Inflammatory macrophage (primary cell): ENCODE results near the gene SLC4A1AP.
"Not testable (repeated sequence)": the region's sequence is repeated elsewhere in the genome, so short reads cannot be mapped to it uniquely, and the experiment has no call there.

ENCODE experiments used
- DNase-seq, 2 donors: peaks; one replicate each; pipeline ENCODE4 v3.0.0-alpha.2; 2020 to 2022
- total RNA-seq, 18 experiments: gene quantifications; one replicate each; lab custom pipeline; 2026; ENCODE audit warnings: mixed read lengths in 6 of 18, inconsistent platforms in 2 of 18; lab: John Stamatoyannopoulos, UW

SLC4A1AP gene
- 19.8 to 74.3 (median 51.1) reads per million in 18 experiments for total RNA-seq

DNA sequence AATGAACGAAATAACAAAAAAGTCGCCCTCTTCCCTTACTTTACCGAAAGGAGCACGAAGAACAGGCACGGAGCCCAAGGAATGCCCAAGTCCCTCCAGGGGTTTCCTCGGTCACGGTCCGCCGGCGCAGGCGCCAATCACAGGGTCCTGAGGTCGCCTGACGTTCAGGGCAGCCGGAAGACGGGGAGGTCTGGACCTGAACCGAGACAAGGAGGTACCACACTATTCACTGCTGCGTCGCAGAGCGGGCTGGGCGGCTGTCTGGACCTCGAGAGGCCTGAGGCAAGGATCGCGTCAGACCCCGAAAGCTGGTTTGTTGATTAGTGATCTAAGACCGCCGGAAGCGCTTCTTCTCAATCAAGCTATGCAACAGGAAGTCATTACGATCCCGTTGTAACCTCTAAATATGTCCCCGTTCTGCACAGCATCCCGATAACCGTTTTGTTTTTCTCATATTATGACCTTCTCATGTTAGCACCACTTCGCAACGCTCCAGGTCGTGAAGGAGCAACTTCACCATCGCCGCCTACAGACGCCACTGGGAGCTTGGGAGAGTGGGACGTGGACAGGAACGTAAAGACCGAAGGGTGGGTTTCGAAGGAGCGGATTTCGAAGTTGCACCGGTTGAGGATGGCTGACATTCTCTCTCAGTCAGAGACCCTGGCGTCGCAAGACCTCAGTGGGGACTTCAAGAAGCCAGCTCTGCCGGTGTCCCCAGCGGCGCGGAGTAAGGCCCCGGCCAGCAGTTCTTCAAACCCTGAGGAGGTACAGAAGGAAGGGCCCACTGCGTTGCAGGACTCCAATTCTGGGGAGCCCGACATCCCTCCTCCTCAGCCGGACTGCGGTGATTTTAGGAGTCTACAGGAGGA lies at the start of gene SLC4A1AP, which contains the start of gene SUPT7L:
SLC4A1AP (plus strand) TSS at position 605 of the 869 bp plus-strand sequence; CDS start at position 631, 26 bp downstream.
SUPT7L (minus strand) TSS at position 330 of the 869 bp plus-strand sequence. CDS start 1,422 bp downstream, outside the sequence.
- DNase-seq, result peak; percentile 65 to 75

GRCh38 chr2:27613985-27614384 lies 49.7 kb upstream of the SLC4A1AP start:
- DNase-seq, result no peak

- DNase-seq, result no peak
Measured at GRCh38 chr2:27615316-27615715, 48.4 kb upstream of the SLC4A1AP start.

DNA sequence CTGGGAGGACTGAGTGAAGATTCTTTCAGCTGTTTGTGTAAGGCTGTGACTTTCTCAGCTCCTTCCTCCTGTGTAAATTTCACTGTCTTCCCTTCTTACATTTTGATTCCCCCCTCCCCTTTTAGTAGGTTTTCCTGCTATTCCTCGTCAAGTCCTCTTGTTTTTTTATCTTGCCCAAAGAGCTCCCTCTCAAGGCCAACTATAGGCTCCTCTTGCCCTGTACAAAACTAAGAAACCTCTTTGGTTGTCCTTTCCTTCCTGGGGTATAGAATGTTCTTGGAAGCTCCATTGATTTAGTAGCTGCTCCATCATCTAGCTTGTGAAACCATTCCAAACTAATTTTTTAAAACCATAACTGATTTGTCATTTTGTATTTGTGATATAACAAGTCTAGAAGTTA lies 42.2 kb upstream of the SLC4A1AP start:
- DNase-seq, result no peak

- no peak for DNase-seq
Measured at GRCh38 chr2:27622921-27623384, 40.7 kb upstream of the SLC4A1AP start.

GRCh38 chr2:27624943-27625342 lies 38.7 kb upstream of the SLC4A1AP start:
- no peak for DNase-seq

GRCh38 chr2:27626323-27626722 lies 37.4 kb upstream of the SLC4A1AP start:
- not testable (repeated sequence) for DNase-seq

- peak; percentile 44 to 53 for DNase-seq
Measured at GRCh38 chr2:27626921-27627320, 36.8 kb upstream of the SLC4A1AP start.

- DNase-seq, result peak; percentile 48 to 52
Measured at GRCh38 chr2:27627963-27628766, 35.5 kb upstream of the SLC4A1AP start.

DNA sequence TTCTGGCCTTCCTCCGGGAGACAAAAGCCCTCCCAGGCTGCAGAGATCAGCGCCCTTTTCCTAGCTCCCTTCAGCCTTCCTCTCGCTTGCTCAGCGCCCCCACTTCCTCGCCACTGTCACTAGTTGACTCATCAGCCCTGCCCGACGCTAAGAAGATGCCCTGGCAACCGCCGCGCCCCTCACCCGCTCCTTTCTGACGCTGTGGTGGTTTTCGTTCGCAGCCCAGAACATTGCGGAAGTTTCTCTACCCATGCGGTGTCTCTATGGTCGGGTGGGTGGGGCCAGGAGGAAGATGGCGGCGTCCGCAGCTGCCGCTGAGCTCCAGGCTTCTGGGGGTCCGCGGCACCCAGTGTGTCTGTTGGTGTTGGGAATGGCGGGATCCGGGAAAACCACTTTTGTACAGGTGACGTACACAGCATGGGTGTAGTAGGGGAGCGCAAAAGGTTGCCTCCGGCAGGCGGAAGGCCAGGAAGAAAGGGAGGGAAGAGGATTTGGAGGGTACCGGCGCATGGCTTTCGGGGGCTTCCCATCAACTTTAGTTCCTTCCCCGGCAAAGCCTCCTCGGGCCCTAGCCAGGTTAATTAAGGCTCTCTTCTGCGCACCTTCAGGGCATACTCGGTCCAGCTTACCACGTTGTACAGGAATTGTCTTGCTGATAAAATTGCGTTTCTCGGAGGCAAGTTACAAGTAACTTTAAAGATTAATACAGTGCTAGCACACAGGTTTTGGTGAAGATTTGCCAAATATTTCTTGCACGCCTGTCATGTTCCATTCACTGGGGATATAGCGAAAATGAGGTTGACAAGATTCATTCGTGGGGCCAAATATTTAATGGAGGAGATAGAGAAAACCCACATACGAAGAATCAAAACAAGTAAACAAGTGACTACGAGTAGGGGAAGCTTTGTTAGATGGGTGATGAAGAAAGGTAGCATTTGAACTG lies 34.7 kb upstream of the SLC4A1AP start, which contains the start of the genes CCDC121 and GPN1:
CCDC121 (minus strand) TSS at position 246 of the 943 bp plus-strand sequence. CDS start 1,213 bp downstream, outside the sequence.
GPN1 (plus strand) TSS at position 284 of the 943 bp plus-strand sequence; CDS start at position 293, 9 bp downstream.
- DNase-seq, result peak; percentile 96

DNA sequence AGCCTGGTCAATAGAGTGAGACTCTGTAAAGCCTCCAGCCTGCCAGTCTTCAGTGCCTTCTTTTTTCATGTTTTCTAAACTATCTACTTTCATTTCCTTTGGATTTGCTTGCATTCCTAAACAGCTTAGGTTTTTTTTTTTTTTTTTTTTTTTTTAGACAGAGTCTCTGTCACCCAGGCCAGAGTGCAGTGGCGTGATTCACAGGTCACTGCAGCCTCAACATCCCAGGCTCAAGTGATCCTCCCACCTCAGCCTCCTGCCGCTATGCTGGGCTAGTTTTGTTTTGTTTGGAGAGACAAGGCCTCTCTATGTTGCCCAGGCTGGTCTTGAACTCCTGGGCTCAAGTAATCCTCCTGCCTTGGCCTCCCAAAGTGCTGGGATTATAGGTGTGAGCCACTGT lies 33.4 kb upstream of the SLC4A1AP start:
- not testable (repeated sequence) for DNase-seq

DNA sequence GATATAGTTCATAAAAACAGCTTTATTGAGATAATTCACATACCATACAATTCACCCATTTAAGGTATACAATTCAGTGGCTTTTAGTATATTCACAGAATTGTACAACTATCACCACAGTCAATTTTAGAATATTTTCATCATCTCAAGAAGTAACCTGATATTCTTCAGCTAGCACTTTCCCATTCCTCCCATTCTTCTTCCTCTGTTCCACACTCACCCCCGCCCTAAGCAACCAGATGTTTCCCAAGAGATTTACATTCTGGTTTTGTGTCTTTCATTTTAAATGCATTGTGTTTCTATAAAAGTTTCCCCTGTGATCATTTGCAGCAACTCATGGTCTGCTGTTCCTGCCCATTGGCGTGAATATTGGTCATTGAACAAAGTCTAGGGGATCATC lies 29.4 kb upstream of the SLC4A1AP start:
- DNase-seq, result no peak

- no peak for DNase-seq
Measured at GRCh38 chr2:27636766-27637165, 26.9 kb upstream of the SLC4A1AP start.

DNA sequence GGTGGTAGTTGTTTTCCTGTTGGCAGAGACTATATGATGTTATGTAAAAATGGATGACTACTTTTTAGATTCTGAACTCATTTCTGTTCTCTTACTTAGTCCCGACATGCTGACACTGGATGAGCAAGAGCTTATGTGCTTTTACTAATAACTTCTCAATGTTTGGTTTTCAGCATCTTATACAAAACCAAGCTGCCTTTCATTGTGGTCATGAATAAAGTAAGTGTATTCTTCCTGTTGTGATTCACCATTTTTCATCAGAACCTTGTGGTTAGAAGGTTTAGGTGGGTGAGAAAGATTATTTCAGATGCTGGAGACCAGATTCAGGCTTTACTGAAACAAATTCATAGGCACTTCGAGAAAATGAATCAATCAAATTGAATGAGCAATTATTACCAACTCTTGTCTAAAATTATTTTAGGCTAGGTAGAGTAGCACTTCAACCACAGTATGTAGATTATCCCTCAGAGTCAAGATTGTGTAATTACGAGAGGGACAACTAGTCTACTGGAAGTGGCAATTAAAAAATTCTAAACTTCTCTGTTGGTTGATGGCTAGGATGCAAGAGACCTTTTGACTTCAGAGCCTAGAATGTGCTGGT lies 25.6 kb upstream of the SLC4A1AP start:
- DNase-seq, result no peak

DNA sequence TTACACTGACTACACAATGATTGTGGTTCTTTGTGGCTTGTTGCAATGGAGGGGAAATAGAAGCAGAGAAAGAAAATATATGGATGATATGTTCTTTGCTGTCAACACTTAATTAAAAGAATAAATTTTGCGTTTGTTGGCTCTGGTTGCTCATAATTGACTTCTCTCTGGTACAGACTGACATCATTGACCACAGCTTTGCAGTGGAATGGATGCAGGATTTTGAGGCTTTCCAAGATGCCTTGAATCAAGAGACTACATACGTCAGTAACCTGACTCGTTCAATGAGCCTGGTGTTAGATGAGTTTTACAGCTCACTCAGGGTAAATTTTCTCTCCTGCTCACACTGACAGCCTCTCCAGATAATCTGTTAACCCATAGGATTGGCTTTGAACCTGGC lies 25.0 kb upstream of the SLC4A1AP start:
- DNase-seq, result no peak

DNA sequence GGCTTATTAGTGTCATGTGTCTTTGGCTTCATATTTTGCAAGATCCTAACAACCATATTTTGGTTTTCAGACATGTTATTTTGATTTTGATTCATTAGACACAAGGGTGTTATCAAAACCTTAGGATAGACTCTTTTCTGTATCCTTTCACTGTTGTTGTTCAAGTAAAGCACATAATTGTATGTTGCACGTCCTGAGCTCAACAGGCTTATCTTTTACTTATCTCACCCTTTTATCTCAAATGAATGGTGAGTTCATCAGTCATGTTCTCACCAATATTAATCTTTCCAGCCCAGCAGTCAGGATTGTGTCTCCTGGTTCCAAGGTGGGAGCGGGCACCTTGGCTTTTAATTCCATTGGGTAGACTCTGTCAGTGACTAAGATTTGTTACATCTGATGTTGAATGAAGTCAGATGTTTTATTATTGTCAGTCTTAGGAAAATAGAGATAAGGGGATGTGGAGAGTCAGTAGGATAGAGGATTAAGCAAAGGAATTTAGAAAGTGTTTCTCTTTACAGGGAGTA lies 22.9 kb upstream of the SLC4A1AP start:
- DNase-seq, result no peak

DNA sequence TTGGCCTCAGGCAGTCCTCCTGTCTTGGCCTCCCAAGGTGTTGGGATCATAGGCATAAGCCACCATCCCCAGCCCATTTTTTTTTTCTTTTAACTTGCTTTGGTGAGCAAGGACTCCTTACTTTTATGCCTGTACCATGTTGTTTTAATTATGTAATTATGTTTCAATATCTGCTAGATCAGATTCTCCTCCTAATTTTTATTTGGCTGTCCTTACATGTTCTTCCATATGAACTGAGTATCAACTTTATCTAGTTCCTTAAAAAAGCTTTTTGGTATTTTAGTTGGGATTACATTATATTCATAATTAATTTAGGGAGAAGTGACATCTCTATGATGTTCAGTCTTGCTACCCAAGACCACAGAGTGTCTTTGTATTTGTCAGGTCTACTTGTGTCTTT lies 18.5 kb upstream of the SLC4A1AP start:
- no peak for DNase-seq

DNA sequence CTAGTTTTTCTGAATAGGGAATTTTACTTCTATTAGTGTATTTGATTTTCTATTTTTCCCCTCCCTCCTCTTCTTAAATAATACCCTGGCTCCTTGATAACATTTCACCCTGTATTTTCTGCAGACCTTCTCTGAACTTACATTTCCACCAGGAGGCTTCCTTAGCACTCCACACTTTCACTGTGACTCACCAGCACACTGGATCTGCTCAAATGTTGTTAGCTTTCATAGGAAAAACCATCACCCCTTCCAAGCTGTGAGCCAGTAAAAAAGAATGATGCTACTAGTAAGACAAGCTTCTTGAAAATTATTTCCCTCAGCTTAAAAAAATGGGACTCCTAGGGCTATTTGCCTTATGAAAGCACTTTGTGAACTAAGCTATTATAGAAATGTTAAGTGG lies 16.4 kb upstream of the SLC4A1AP start:
- DNase-seq, result no peak

- no peak for DNase-seq
Measured at GRCh38 chr2:27647737-27648136, 16.0 kb upstream of the SLC4A1AP start.

DNA sequence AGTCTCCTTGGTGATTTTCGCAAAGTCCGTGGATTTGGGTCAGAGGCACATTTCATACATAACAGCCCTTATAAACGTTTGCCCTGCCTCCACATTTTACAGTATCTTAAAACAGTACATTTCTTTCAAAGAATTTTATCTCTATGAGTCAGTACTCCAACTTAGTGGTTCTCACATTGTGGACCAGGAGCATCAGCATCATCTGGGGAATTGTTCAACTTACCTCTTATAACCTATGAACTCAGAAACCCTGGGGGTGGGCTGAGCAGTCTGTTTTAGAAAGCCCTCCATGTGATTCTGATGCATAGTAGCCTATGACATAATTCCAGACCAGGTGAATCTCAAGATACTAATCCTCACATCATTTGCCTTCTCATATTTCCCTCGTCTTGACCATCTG lies 12.6 kb upstream of the SLC4A1AP start:
- no peak for DNase-seq

DNA sequence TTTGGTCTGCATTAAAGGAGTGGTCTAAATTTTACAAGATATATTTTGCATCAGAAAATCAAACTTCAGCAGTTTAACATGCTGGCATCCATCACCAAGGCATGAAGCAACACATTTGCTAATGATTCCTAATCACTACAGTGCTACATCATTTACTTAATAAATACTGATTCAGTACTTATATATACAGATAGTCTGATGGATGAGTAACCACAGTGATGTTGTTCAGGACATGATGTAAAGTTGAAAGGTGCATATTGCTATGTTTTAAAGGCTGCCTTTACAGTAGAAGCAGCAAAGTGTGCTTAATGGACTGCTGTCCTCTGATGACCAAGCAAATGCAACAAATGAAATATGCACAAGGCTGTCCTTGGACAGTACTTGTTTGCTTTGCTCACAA lies 11.3 kb upstream of the SLC4A1AP start:
- no peak for DNase-seq
